ENCODE data around the gene SULT2B1. TPM values are rescaled to one million over a fixed set of nuclear protein-coding genes. Genes with fewer than 3 reads are reported as not detected.

SULT2B1 gene
- total RNA-seq, 1 donor from 2014 or later: 14.4 TPM

- no peaks in the 10 kb centered on the region for H3K36me3 ChIP-seq
- no peak for DNase-seq
- TF ChIP-seq CTCF (IDR thresholded peaks at IDR 0.05): no peak
- peak; percentile 6 to 24 for ATAC-seq
- H3K9me3 ChIP-seq: no peaks in the 10 kb centered on the region
- no peaks in the 10 kb centered on the region for H3K4me1 ChIP-seq
- peaks cover 4% of the 10 kb centered on the region for H3K27me3 ChIP-seq (ENCODE audit: low read depth)
- intact Hi-C loops (cut with DNase I): no loop called here
- peak overlapping the region; percentile 37 for H3K4me3 ChIP-seq
- no peak overlapping the region for H3K27ac ChIP-seq
Measured at GRCh38 chr19:48552406-48553322, 692 bp downstream of the SULT2B1 start.

GRCh38 chr19:48553676-48554384 is 1.9 kb downstream of the SULT2B1 start:
- TF ChIP-seq CTCF (IDR thresholded peaks at IDR 0.05): no peak
- ATAC-seq: peak; percentile 66 to 82
- H3K27ac ChIP-seq: peak overlapping the region; percentile 49
- H3K4me1 ChIP-seq: peaks cover 5% of the 10 kb centered on the region
- intact Hi-C loops (cut with DNase I): no loop called here
- H3K36me3 ChIP-seq: no peaks in the 10 kb centered on the region
- DNase-seq: peak; percentile 55
- H3K4me3 ChIP-seq: no peak overlapping the region
- no peaks in the 10 kb centered on the region for H3K9me3 ChIP-seq
- H3K27me3 ChIP-seq (ENCODE audit: low read depth): peaks cover 2% of the 10 kb centered on the region

- Histone ChIP-seq H3K27me3 (ENCODE audit: low read depth) (peaks cover 4% of the 10 kb centered on the region), H3K9me3 (no peaks in the 10 kb centered on the region), H3K4me1 (peaks cover 5% of the 10 kb centered on the region), H3K27ac (peak overlapping the region; percentile 49), H3K4me3 (no peak overlapping the region), H3K36me3 (no peaks in the 10 kb centered on the region)
- no peak for DNase-seq
- ATAC-seq: peak; percentile 75 to 78
- no peak for TF ChIP-seq CTCF (IDR thresholded peaks at IDR 0.05)
- intact Hi-C loops (cut with DNase I): no loop called here
Measured at GRCh38 chr19:48554385-48555091, 2.6 kb downstream of the SULT2B1 start.

GRCh38 chr19:48556163-48556562 is 4.2 kb downstream of the SULT2B1 start:
- Histone ChIP-seq H3K9me3 (no peaks in the 10 kb centered on the region), H3K36me3 (no peaks in the 10 kb centered on the region), H3K27me3 (ENCODE audit: low read depth) (peaks cover 4% of the 10 kb centered on the region), H3K4me1 (peaks cover 5% of the 10 kb centered on the region), H3K27ac (no peak overlapping the region), H3K4me3 (no peak overlapping the region)
- no peak for TF ChIP-seq CTCF (IDR thresholded peaks at IDR 0.05)
- no peak for DNase-seq
- ATAC-seq: no peak
- intact Hi-C loops (cut with DNase I): no loop called here

- Histone ChIP-seq H3K27me3 (ENCODE audit: low read depth) (peaks cover 4% of the 10 kb centered on the region), H3K4me1 (peaks cover 5% of the 10 kb centered on the region), H3K27ac (no peak overlapping the region), H3K9me3 (no peaks in the 10 kb centered on the region), H3K36me3 (no peaks in the 10 kb centered on the region), H3K4me3 (no peak overlapping the region)
- no peak for ATAC-seq
- no peak for TF ChIP-seq CTCF (IDR thresholded peaks at IDR 0.05)
- no peak for DNase-seq
- intact Hi-C loops (cut with DNase I): no loop called here
Measured at GRCh38 chr19:48556825-48557224, 4.9 kb downstream of the SULT2B1 start.
